Stimulated activated naive CD8-positive, alpha-beta T cell treated with anti-CD3 and anti-CD28 coated beads, Interleukin-15, amount 100 ng/mL, for 72 hours (primary cell): ENCODE results near the gene C2CD2.
"Not testable (repeated sequence)": the region's sequence is repeated elsewhere in the genome, so short reads cannot be mapped to it uniquely, and the experiment has no call there.

Experiments
- ATAC-seq: fragments of 150-1000 bp; cut with Tn5 transposase; 2 replicates; pipeline ENCODE4 v1.10.0; 2021; ENCODE audit warnings: mild to moderate bottlenecking, moderate library complexity
- DNase-seq, 2 donors: peaks; one replicate each; pipeline ENCODE4 v3.0.0; 2021 to 2022
- H3K27ac Mint-ChIP-seq, 2 donors: one replicate each; pipeline ENCODE4 v1.8.0; 2022; ENCODE audit warnings: mild to moderate bottlenecking in 2 of 2, mixed read lengths in 2 of 2, moderate library complexity in 2 of 2
- H3K27me3 Mint-ChIP-seq: one replicate; pipeline ENCODE4 v1.8.0; 2022; ENCODE audit warnings: mixed read lengths
- H3K4me1 Mint-ChIP-seq: one replicate; pipeline ENCODE4 v1.8.0; 2022; ENCODE audit warnings: mild to moderate bottlenecking, mixed read lengths
- H3K4me3 Mint-ChIP-seq, 2 donors: one replicate each; pipeline ENCODE4 v1.8.0; 2022; ENCODE audit warnings: mild to moderate bottlenecking in 2 of 2, mixed read lengths in 2 of 2, moderate library complexity in 1 of 2
- H3K9me3 Mint-ChIP-seq, 2 donors: one replicate each; pipeline ENCODE4 v1.8.0; 2022; ENCODE audit warnings: mixed read lengths in 2 of 2

C2CD2 gene

GRCh38 chr21:41966872-41967621 lies 13.2 kb upstream of the C2CD2 start:
- Mint-ChIP-seq H3K27ac (no peak overlapping the region), H3K9me3 (no peaks in the 10 kb centered on the region)
- ATAC-seq, result no peak

GRCh38 chr21:41966041-41966833 lies 12.4 kb upstream of the C2CD2 start:
- Mint-ChIP-seq H3K27me3 (peaks cover 16% of the 10 kb centered on the region), H3K4me3 (no peak overlapping the region), H3K9me3 (no peaks in the 10 kb centered on the region), H3K4me1 (peaks cover 9% of the 10 kb centered on the region), H3K27ac (no peak overlapping the region)
- DNase-seq (no peak), ATAC-seq (no peak)

More at GRCh38 chr21:41966872-41967621, 13.2 kb upstream of the C2CD2 start:
- Mint-ChIP-seq H3K4me3 (no peak overlapping the region), H3K4me1 (peaks cover 1% of the 10 kb centered on the region), H3K27me3 (peaks cover 8% of the 10 kb centered on the region)
- DNase-seq, result no peak

GRCh38 chr21:41965461-41966013 lies 11.7 kb upstream of the C2CD2 start:
- Mint-ChIP-seq H3K4me3 (no peak overlapping the region), H3K4me1 (peaks cover 13% of the 10 kb centered on the region), H3K27ac (no peak overlapping the region), H3K27me3 (peaks cover 18% of the 10 kb centered on the region), H3K9me3 (no peaks in the 10 kb centered on the region)
- ATAC-seq, result no peak
- DNase-seq, result no peak

GRCh38 chr21:41965045-41965444 lies 11.2 kb upstream of the C2CD2 start:
- no peak for ATAC-seq
- Mint-ChIP-seq H3K27me3 (peaks cover 23% of the 10 kb centered on the region), H3K4me3 (no peak overlapping the region), H3K4me1 (peaks cover 13% of the 10 kb centered on the region), H3K27ac (no peak overlapping the region), H3K9me3 (no peaks in the 10 kb centered on the region)
- DNase-seq, result no peak

DNA sequence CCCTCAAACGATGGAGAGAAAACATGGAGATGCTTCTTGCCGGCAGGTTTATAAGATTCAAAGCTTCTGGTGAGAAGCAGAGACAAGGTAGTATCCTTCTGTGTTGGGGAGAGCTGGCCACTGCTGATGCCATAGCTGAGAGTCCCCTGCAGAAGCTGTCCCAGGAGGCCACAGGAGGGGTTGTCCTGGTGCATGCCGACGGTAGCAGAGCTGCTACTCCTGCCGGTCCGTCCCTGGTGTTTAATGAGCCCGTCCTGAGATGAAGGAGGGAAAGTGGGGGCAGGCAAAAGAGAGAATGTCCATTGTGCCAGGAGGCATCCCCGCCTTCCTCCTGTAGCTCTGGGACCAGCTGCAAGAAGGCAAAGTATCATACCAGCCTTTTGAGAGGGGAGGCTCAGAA lies 10.4 kb upstream of the C2CD2 start:
- Mint-ChIP-seq H3K27ac (peak overlapping the region in 1 of 2 donors; percentile 52), H3K4me3 (no peak overlapping the region), H3K9me3 (no peaks in the 10 kb centered on the region), H3K27me3 (peaks cover 25% of the 10 kb centered on the region), H3K4me1 (peaks cover 13% of the 10 kb centered on the region)
- no peak for DNase-seq
- ATAC-seq, result no peak

- no peak for ATAC-seq
- Mint-ChIP-seq H3K4me3 (no peak overlapping the region), H3K27ac (no peak overlapping the region), H3K9me3 (no peaks in the 10 kb centered on the region), H3K27me3 (peaks cover 25% of the 10 kb centered on the region), H3K4me1 (peaks cover 14% of the 10 kb centered on the region)
- DNase-seq, result no peak
These were observed 8.7 kb upstream of the C2CD2 start for GRCh38 chr21:41962425-41962966.

DNA sequence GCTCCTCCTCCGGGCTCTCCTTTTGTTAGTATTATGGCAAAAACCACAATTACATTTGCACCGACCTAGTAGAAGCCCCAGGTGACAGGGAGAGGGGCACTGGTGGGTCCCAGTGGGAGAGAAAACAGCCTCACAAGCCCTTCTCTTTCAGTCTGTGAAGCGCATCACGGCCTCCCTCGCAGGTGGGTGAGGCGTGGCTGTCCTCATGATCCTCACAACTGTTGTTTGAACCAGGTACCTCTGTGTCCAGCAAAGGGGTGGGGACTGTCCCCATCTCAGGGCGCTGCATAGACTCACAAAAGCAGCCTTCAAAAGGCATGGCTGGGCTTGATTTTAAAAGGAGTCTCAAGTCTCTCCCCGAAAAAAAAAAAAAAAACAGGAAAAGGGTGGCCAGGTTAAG lies 7.9 kb upstream of the C2CD2 start:
- no peaks in the 10 kb centered on the region for H3K9me3 Mint-ChIP-seq
- H3K4me3 Mint-ChIP-seq, result peak overlapping the region in 1 of 2 donors; percentile 41
- ATAC-seq, result no peak
- peaks cover 21% of the 10 kb centered on the region for H3K4me1 Mint-ChIP-seq
- H3K27ac Mint-ChIP-seq, result no peak overlapping the region
- DNase-seq, result no peak
- peaks cover 25% of the 10 kb centered on the region for H3K27me3 Mint-ChIP-seq

DNA sequence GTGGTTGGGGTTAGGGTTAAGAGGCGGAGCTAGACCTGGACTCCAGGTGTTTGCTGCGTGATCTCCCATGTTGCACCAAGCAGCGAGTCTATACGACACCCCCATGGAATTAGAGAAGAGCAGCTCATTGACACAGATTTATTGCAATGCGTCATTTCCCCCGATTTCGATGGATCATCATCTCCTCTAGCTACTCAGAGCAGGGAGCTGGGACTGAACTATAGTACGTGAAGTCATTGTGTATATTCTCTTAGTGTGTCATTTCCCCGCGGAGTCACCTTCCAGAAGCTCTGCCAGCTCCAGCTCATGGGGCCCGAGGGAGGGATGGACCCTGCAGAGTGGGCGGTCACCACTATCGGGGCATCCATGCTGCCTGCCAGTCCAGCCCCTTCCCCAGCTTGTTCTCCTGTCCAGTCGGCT lies 7.5 kb upstream of the C2CD2 start:
- Mint-ChIP-seq H3K27ac (no peak overlapping the region), H3K27me3 (peaks cover 25% of the 10 kb centered on the region), H3K4me1 (peaks cover 22% of the 10 kb centered on the region), H3K4me3 (peak overlapping the region in 1 of 2 donors; percentile 41), H3K9me3 (no peaks in the 10 kb centered on the region)
- ATAC-seq (no peak), DNase-seq (no peak)

DNA sequence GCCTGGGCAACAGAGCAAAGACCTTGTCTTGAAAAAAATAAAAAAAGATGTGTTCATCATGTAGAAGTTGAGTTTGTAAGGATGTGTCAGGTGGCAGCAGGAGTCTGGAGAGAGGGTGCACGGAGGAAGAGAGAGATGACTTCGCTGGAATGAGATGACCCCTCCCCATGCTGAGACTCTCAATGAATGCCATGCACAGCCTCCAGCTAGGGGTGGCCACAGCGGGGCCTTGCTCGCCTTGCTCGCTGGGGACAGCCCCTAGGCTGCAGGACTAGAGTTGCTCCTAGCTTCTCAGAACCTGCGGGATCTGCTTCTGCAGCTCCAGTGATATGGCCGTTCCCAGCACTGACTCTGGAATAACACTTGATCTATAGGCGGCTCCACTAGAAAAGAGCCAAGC lies 6.6 kb upstream of the C2CD2 start:
- peaks cover 25% of the 10 kb centered on the region for H3K27me3 Mint-ChIP-seq
- no peaks in the 10 kb centered on the region for H3K9me3 Mint-ChIP-seq
- no peak overlapping the region for H3K4me3 Mint-ChIP-seq
- ATAC-seq, result no peak
- no peak for DNase-seq
- peaks cover 22% of the 10 kb centered on the region for H3K4me1 Mint-ChIP-seq
- H3K27ac Mint-ChIP-seq, result no peak overlapping the region

DNA sequence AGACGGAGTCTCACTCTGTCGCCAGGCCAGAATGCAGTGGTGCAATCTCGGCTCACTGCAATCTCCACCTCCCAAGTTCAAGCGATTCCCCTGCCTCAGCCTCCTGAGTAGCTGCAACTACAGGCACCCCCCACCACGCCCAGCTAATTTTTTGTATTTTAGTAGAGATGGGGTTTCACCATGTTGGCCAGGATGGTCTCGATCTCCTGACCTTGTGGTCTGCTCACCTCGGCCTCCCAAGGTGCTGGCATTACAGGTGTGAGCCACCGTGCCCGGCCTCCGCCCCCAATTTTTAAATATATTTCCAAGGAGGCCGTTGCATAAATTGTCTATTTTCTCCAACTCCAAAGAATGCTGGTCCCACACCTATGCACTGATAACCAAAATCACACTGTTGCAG lies 5.9 kb upstream of the C2CD2 start:
- ATAC-seq, DNase-seq, H3K4me3 Mint-ChIP-seq, H3K27ac Mint-ChIP-seq, H3K9me3 Mint-ChIP-seq: not testable (repeated sequence)
- H3K27me3 Mint-ChIP-seq, result peaks cover 25% of the 10 kb centered on the region
- H3K4me1 Mint-ChIP-seq, result peaks cover 25% of the 10 kb centered on the region

DNA sequence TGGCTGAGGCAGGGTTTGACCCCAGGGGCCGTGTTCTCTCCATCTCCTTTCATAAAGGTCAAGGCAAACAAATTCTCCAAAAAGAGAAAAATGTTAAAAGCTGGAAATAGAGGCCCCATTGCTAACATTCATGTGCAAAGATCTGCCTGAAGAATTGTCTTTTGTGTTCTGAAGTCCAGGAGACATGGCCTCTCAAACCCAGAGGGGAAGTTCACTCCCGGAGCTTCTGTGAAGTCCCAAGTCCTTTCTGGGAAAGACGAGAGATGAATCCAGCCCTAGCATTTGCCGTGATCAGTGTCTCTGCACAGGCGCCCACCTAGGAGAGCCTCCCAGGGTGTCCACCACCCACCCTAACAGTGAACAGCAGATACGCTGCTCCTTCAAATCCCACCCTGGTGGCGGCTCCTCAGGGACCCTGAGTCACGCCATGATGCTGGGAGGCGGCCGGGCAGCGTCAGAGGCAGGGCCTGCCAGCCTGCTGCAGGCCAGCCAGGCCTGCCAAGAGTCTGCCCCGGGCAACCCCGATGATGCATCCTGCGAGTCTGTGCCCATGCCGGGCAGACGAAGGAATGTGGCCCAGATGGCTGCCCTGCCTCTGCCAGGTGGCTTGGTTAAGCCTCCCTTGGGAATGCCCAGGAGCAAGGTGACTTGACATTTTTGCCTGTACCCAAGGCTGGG lies 5.2 kb upstream of the C2CD2 start:
- Mint-ChIP-seq H3K27ac (no peak overlapping the region), H3K9me3 (no peaks in the 10 kb centered on the region), H3K4me3 (no peak overlapping the region), H3K27me3 (peaks cover 25% of the 10 kb centered on the region), H3K4me1 (peaks cover 32% of the 10 kb centered on the region)
- DNase-seq (no peak), ATAC-seq (no peak)

DNA sequence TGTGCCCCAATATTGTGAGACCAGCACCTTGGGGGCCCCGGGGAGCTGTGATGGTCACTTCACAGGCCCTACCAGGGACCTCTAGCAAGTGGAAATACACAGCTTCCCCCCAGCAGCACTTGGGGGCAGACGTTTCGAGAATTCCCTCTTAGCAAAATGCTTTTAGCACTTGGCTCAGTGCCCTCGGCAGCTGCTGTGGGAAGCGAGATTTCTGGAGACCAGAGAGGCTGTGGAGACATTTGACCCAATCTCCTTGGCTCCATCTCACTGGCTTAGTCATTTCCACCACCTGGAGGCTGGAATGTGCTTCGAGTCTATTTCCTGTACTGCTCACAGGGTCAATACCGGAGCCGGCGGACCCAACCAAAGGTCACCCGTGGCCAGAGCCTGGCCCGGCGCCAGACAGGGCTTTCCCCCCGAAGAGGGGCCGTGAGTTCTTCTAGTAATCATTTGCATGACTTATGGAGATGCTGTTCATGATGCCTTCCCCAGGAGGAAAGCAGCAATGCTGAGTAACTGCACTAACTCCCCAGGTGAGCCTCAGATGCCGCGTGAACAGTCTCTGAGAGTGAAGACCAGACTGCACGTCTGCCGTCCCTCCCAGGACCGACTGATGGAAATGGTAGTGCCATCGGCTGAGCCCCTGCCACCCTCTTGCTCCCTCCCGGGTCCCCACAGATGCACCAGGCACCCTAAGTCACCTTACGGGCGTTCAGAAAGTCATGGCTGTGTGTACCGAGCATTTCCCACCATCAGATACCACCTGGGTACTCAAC lies 4.4 kb upstream of the C2CD2 start:
- ATAC-seq, result no peak
- H3K4me3 Mint-ChIP-seq, result no peak overlapping the region
- no peak for DNase-seq
- no peak overlapping the region for H3K27ac Mint-ChIP-seq
- H3K9me3 Mint-ChIP-seq, result no peaks in the 10 kb centered on the region
- peaks cover 25% of the 10 kb centered on the region for H3K27me3 Mint-ChIP-seq
- H3K4me1 Mint-ChIP-seq, result peaks cover 32% of the 10 kb centered on the region

GRCh38 chr21:41956926-41957729 lies 3.3 kb upstream of the C2CD2 start:
- H3K27me3 Mint-ChIP-seq, result peaks cover 18% of the 10 kb centered on the region
- ATAC-seq (no peak), DNase-seq (no peak)
- no peaks in the 10 kb centered on the region for H3K9me3 Mint-ChIP-seq
- no peak overlapping the region for H3K4me3 Mint-ChIP-seq
- H3K4me1 Mint-ChIP-seq, result peaks cover 40% of the 10 kb centered on the region
- H3K27ac Mint-ChIP-seq, result peak overlapping the region in 1 of 2 donors; percentile 36

DNA sequence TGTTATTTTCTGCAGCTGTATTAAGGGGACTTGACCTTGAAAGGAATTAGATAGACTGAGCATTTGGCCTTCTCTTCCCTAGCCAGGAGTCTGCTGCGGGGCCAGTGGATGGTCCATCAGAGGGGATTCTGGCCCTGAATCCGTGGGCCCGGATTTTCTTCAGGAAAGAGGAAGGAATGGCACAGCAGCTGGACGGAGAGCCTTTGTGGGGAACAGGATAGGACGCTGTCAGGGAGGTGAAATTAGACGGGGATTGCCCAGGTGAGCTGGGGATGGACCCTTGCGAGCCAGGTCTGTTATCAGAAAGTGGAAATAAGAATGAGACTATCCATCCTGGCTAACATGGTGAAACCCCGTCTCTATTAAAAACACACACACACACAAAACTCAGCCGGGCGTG lies 1.7 kb upstream of the C2CD2 start:
- Mint-ChIP-seq H3K4me3 (no peak overlapping the region), H3K4me1 (peaks cover 31% of the 10 kb centered on the region), H3K27ac (no peak overlapping the region), H3K27me3 (peaks cover 6% of the 10 kb centered on the region), H3K9me3 (no peaks in the 10 kb centered on the region)
- ATAC-seq (no peak), DNase-seq (no peak)
